GM23248 (cell line): Measurements from ENCODE around the gene CCM2.

Experiments used
- EZH2 ChIP-seq: fragments of 200-600 bp; sonication (generic); IDR thresholded peaks from 2 replicates; pipeline ENCODE4 v1.6.1; 2018; ENCODE audit warnings: antibody characterized with exemption, mild to moderate bottlenecking; ENCODE audit not compliant: insufficient read depth, poor library complexity, severe bottlenecking
- EZH2phosphoT487 ChIP-seq: fragments of 200-600 bp; sonication (generic); IDR thresholded peaks from 2 replicates; pipeline ENCODE4 v1.6.1; 2018; ENCODE audit warnings: antibody characterized with exemption, moderate library complexity, mild to moderate bottlenecking, low read depth; ENCODE audit not compliant: insufficient read depth

DNA sequence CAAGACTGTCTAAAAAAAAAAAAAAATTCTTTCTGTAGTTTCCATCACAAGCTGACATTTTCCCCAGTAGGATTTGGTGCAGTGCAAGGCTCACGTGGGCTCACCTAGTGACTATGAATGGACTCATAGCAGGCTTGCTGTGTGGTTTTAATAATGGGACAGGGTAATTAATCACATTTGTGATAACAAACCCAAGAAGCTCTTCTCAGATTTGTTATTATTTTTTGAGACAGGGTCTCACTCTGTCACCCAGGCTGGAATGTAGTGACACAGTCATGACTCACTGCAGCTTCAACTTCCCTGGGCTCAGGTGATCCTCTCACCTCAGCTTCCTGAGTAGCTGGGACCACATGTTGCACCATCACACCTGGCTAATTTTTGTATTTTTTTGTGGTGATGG is 48.7 kb downstream of the CCM2 start:
- TF ChIP-seq EZH2 (no peak), EZH2phosphoT487 (no peak)
